ENCODE data around the gene SNAPC1. TPM values are rescaled to one million over a fixed set of nuclear protein-coding genes. Genes with fewer than 3 reads are reported as not detected.
A peak's percentile ranks its signal among the peaks of the same experiment; 100 is the strongest.

The SNAPC1 gene
- 6.8 and 7.1 TPM in 2 replicates for total RNA-seq (2021)
- long read RNA-seq, transcript SNAPC1-201 (10 exons, 2,656 nt): major isoform, 28 of 49 reads
- long read RNA-seq, partial matches to known transcripts: 15 of 49 reads
- long read RNA-seq, other reads (novel, unspliced or antisense): 6 of 49 reads

- H2BK15ac ChIP-seq (ENCODE audit: low read depth, low read length): no peak within 1 kb of the TSS
- H3K27ac ChIP-seq (ENCODE audit: insufficient read length, low read depth, low read length): peak within 1 kb of the TSS; percentile 71
- H4K91ac ChIP-seq (ENCODE audit: insufficient read length, low read depth, low read length): no peak within 1 kb of the TSS
- no peak within 1 kb of the TSS for H2AK5ac ChIP-seq (ENCODE audit: insufficient read length, low read length)
- no peaks in the 10 kb centered on the region; the same call in none of the 2 replicates for H3K27me3 Mint-ChIP-seq (ENCODE audit: low read depth)
- no peaks in the 10 kb centered on the region; a peak in 1 of 5 replicates for H3K9me3 Mint-ChIP-seq
- H3K14ac ChIP-seq (ENCODE audit: insufficient read depth, low read length): peak within 1 kb of the TSS; percentile 81
- H4K20me1 ChIP-seq (ENCODE audit: control insufficient read depth, insufficient read depth, insufficient read length): no peaks in the 10 kb centered on the region
- no CpG with 5 or more reads among the region's 49 CpGs for WGBS (ENCODE audit: extremely low coverage, insufficient read length, low lambda C conversion rate)
- H3K79me1 ChIP-seq (ENCODE audit: insufficient read depth, low read depth, low read length, poor library complexity, severe bottlenecking): peaks cover 2% of the 10 kb centered on the region
- no peak within 1 kb of the TSS for H2BK5ac ChIP-seq (ENCODE audit: insufficient read length, low read length)
- H3K56ac ChIP-seq (ENCODE audit: insufficient read length, low read depth, low read length): no peak within 1 kb of the TSS
- H3K4ac ChIP-seq (ENCODE audit: low read depth, low read length): no peak within 1 kb of the TSS
- H3K23ac ChIP-seq (ENCODE audit: insufficient read length, low read depth, low read length): no peak within 1 kb of the TSS
- H3K4me2 ChIP-seq (ENCODE audit: insufficient read depth, insufficient read length, low read length): peak within 1 kb of the TSS; percentile 95
- H3K23me2 ChIP-seq (ENCODE audit: insufficient read length, low read depth, low read length, poor library complexity, severe bottlenecking): peaks cover 9% of the 10 kb centered on the region
- H3K4me1 ChIP-seq (ENCODE audit: insufficient read depth, low read length): 0 out of 2 replicates have a peak, but pooled peaks cover 2% of the 10 kb centered on the region
- peak; percentile 98 for DNase-seq
- H3K27ac Mint-ChIP-seq: peak within 1 kb of the TSS; percentile 98 to 99 (median 98)
- peaks cover 7% of the 10 kb centered on the region; the same call in 1 of the 2 replicates for H3K79me2 ChIP-seq (ENCODE audit: insufficient read depth, low read length)
- H3K4me3 Mint-ChIP-seq: peak within 1 kb of the TSS; percentile 93 to 99
- H3K9ac ChIP-seq (ENCODE audit: extremely low read depth, insufficient read length, low read length): peak within 1 kb of the TSS; percentile 93
- no peak for TF ChIP-seq CTCF (conservative IDR thresholded peaks at IDR 0.05)
- peaks cover 36 to 37% of the 10 kb centered on the region in 2 experiments for H3K4me1 Mint-ChIP-seq
- no peak within 1 kb of the TSS for H2AFZ ChIP-seq (ENCODE audit: low read length)
- H3K27me3 ChIP-seq (ENCODE audit: insufficient read depth, low read length): no peaks in the 10 kb centered on the region
- peaks cover 2 to 6% (median 3%) of the 10 kb centered on the region in 3 experiments; a peak in 4 of 7 replicates for H3K36me3 Mint-ChIP-seq (ENCODE audit: insufficient read depth in 1 of 3, low read depth in 3 of 3)
- H2BK120ac ChIP-seq (ENCODE audit: low read depth, low read length, poor library complexity, severe bottlenecking): no peak within 1 kb of the TSS
- no peak within 1 kb of the TSS for H2BK12ac ChIP-seq (ENCODE audit: insufficient read length, low read depth, low read length)
- H3K18ac ChIP-seq (ENCODE audit: insufficient read length, low read depth, low read length): peak within 1 kb of the TSS; percentile 71
- H3K9me3 ChIP-seq (ENCODE audit: control insufficient read depth, low read depth, low read length): no peaks in the 10 kb centered on the region
- no peak within 1 kb of the TSS for H2BK20ac ChIP-seq (ENCODE audit: low read depth, low read length, poor library complexity, severe bottlenecking)
- no peak within 1 kb of the TSS for H3T11ph ChIP-seq (ENCODE audit: low read length)
- no peak within 1 kb of the TSS for H4K5ac ChIP-seq (ENCODE audit: insufficient read length, low read depth, low read length)
- no peak within 1 kb of the TSS for H4K8ac ChIP-seq (replicated peaks; ENCODE audit: insufficient read length, low read depth, low read length)
These were observed at the start of gene SNAPC1 for GRCh38 chr14:61761959-61762786. SNAPC1 (plus strand) TSS chr14:61762420; CDS start chr14:61762461, 41 bp downstream.

Measured in H9 (cell line).